ENCODE data around the gene TRHDE.

The TRHDE gene

GRCh38 chr12:72543777-72544467 is 271.8 kb downstream of the TRHDE start:
- no peak for DNase-seq (ENCODE audit: low read depth)
- no peak for TF ChIP-seq CTCF (conservative IDR thresholded peaks at IDR 0.05; ENCODE audit: control insufficient read depth, insufficient read depth, low read depth, low read length)
- H3K4me3 ChIP-seq (ENCODE audit: control insufficient read depth, low read depth, low read length), result no peak overlapping the region

GRCh38 chr12:72546106-72546505 is 273.9 kb downstream of the TRHDE start:
- H3K4me3 ChIP-seq (ENCODE audit: control insufficient read depth, low read depth, low read length), result no peak overlapping the region
- no peak for TF ChIP-seq CTCF (conservative IDR thresholded peaks at IDR 0.05; ENCODE audit: control insufficient read depth, insufficient read depth, low read depth, low read length)
- DNase-seq (ENCODE audit: low read depth), result no peak

- DNase-seq (ENCODE audit: low read depth), result peak; percentile 11
- no peak overlapping the region for H3K4me3 ChIP-seq (ENCODE audit: control insufficient read depth, low read depth, low read length)
- no peak for TF ChIP-seq CTCF (conservative IDR thresholded peaks at IDR 0.05; ENCODE audit: control insufficient read depth, insufficient read depth, low read depth, low read length)
These were observed 275.4 kb downstream of the TRHDE start for GRCh38 chr12:72547573-72547972.

- TF ChIP-seq CTCF (conservative IDR thresholded peaks at IDR 0.05; ENCODE audit: control insufficient read depth, insufficient read depth, low read depth, low read length), result no peak
- no peak for DNase-seq (ENCODE audit: low read depth)
- no peak overlapping the region for H3K4me3 ChIP-seq (ENCODE audit: control insufficient read depth, low read depth, low read length)
These were observed 277.0 kb downstream of the TRHDE start for GRCh38 chr12:72549184-72549583.

- TF ChIP-seq CTCF (conservative IDR thresholded peaks at IDR 0.05; ENCODE audit: control insufficient read depth, insufficient read depth, low read depth, low read length), result no peak
- H3K4me3 ChIP-seq (ENCODE audit: control insufficient read depth, low read depth, low read length), result no peak overlapping the region
- no peak for DNase-seq (ENCODE audit: low read depth)
These were observed 288.0 kb downstream of the TRHDE start for GRCh38 chr12:72560003-72560769.

- DNase-seq (ENCODE audit: low read depth), result no peak
- no peak for TF ChIP-seq CTCF (conservative IDR thresholded peaks at IDR 0.05; ENCODE audit: control insufficient read depth, insufficient read depth, low read depth, low read length)
- no peak overlapping the region for H3K4me3 ChIP-seq (ENCODE audit: control insufficient read depth, low read depth, low read length)
These were observed 298.4 kb downstream of the TRHDE start for GRCh38 chr12:72570601-72571000.

All from fibroblast of mammary gland (primary cell).